SK-N-SH treated with all-trans-retinoic acid at 6 μM for 48 hours (cell line): ENCODE results near the gene TSPAN9.

Experiments
- ARNTL ChIP-seq: fragments of 450-650 bp; formaldehyde crosslinking; IDR thresholded peaks from 2 replicates; pipeline ENCODE4 v1.5.0; 2020; ENCODE audit warnings: low read depth, mild to moderate bottlenecking, moderate library complexity, borderline replicate concordance
- CREB5 ChIP-seq: fragments of 250-450 bp; sonication (Bioruptor Pico); IDR thresholded peaks from 2 replicates; pipeline ENCODE4 v1.5.1; 2020; ENCODE audit warnings: low read depth, mild to moderate bottlenecking, moderate library complexity
- ESRRG ChIP-seq: fragments of 250-450 bp; sonication (Bioruptor Pico); IDR thresholded peaks from 2 replicates; pipeline ENCODE4 v1.6.1; 2021; ENCODE audit warnings: mild to moderate bottlenecking
- GLIS3 ChIP-seq: fragments of 250-450 bp; sonication (Bioruptor Pico); IDR thresholded peaks from 2 replicates; pipeline ENCODE4 v1.5.0; 2020; ENCODE audit warnings: mild to moderate bottlenecking, moderate library complexity
- ISL1 ChIP-seq: fragments of 250-450 bp; sonication (Bioruptor Pico); IDR thresholded peaks from 2 replicates; pipeline ENCODE4 v2.1.2; 2022; ENCODE audit warnings: mild to moderate bottlenecking, moderate library complexity
- PATZ1 ChIP-seq: fragments of 250-450 bp; sonication (Bioruptor Pico); IDR thresholded peaks from 2 replicates; pipeline ENCODE4 v1.8.0; 2020; ENCODE audit warnings: mild to moderate bottlenecking, moderate library complexity, borderline replicate concordance
- POU6F1 ChIP-seq: fragments of 250-450 bp; sonication (Bioruptor Pico); IDR thresholded peaks from 2 replicates; pipeline ENCODE4 v1.8.0; 2021; ENCODE audit warnings: low read depth, mild to moderate bottlenecking, moderate library complexity, borderline replicate concordance
- RARB ChIP-seq: fragments of 250-450 bp; sonication (Bioruptor Pico); IDR thresholded peaks from 2 replicates; pipeline ENCODE4 v1.8.0; 2021; ENCODE audit warnings: mild to moderate bottlenecking, moderate library complexity
- SNAI2 ChIP-seq: fragments of 250-450 bp; sonication (Bioruptor Pico); IDR thresholded peaks from 2 replicates; pipeline ENCODE4 v1.5.0; 2020; ENCODE audit warnings: mild to moderate bottlenecking, moderate library complexity
- TOX ChIP-seq: fragments of 250-450 bp; sonication (Bioruptor Pico); IDR thresholded peaks from 2 replicates; pipeline ENCODE4 v1.8.0; 2021; ENCODE audit warnings: mild to moderate bottlenecking, moderate library complexity, borderline replicate concordance
- ZC3H10 ChIP-seq: fragments of 250-450 bp; sonication (Bioruptor Pico); IDR thresholded peaks from 2 replicates; pipeline ENCODE4 v1.5.1; 2021; ENCODE audit warnings: mild to moderate bottlenecking, moderate library complexity
- ZFP30 ChIP-seq: fragments of 450-650 bp; formaldehyde crosslinking; IDR thresholded peaks from 2 replicates; pipeline ENCODE4 v1.5.0; 2022; ENCODE audit warnings: mild to moderate bottlenecking, moderate library complexity

DNA sequence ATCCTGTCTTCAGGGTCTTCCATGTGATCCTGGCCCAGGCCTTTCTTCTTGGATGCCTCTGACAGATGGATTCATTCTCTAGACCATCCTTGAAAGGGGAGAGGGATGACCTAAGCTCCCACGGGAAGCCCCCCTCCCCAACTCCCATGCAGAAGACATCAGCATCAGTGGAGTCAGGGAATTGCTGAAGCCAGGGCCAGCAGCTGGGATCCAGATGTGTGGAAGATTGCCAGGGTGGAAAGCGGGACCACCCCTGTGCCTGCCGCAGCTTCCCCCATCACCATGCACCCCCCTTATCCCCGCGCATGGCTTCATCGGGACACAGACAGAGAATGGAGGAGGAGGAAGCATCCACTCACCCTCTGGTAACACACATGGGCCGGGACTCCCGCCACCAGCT, 230.2 kb downstream of the TSPAN9 start:
- no peak for TF ChIP-seq SNAI2
- TF ChIP-seq TOX (CRISPR knock-in tag) = no peak
- TF ChIP-seq CREB5 = no peak
- no peak for TF ChIP-seq ESRRG (CRISPR knock-in tag)
- no peak for TF ChIP-seq POU6F1 (CRISPR knock-in tag)
- no peak for TF ChIP-seq ARNTL (CRISPR knock-in tag)
- TF ChIP-seq PATZ1 = no peak
- TF ChIP-seq ZFP30 (CRISPR knock-in tag) = no peak
- no peak for TF ChIP-seq GLIS3
- TF ChIP-seq ISL1 = no peak
- no peak for TF ChIP-seq RARB (CRISPR knock-in tag)
- no peak for TF ChIP-seq ZC3H10 (CRISPR knock-in tag)
